Left ventricle myocardium inferior (tissue), 1 donor: ENCODE measurements around the gene BAMBI. TPM values are rescaled to one million over a fixed set of nuclear protein-coding genes. Genes with fewer than 3 reads are reported as not detected.

ENCODE experiments used
- DNase-seq: peaks from one replicate; pipeline ENCODE4 v3.0.0-alpha.2; 2020
- H3K27ac ChIP-seq: fragments of 200-600 bp; replicated peaks from 2 replicates; pipeline ENCODE4 v1.8.0; 2021
- H3K27me3 ChIP-seq: fragments of 200-600 bp; 2 replicates; pipeline ENCODE4 v1.8.0; 2021; ENCODE audit warnings: low read depth
- H3K36me3 ChIP-seq: fragments of 200-600 bp; 2 replicates; pipeline ENCODE4 v1.8.0; 2021
- H3K4me1 ChIP-seq: fragments of 200-600 bp; 2 replicates; pipeline ENCODE4 v1.8.0; 2021
- H3K4me3 ChIP-seq: fragments of 200-600 bp; 2 replicates; pipeline ENCODE4 v1.8.0; 2021; ENCODE audit warnings: mild to moderate bottlenecking, moderate library complexity
- H3K9me3 ChIP-seq: fragments of 200-600 bp; replicated peaks from 2 replicates; pipeline ENCODE4 v1.8.0; 2021
- CTCF ChIP-seq: fragments of 200-600 bp; IDR thresholded peaks from 2 replicates; pipeline ENCODE4 v1.8.0; 2021; ENCODE audit warnings: antibody characterized with exemption, mild to moderate bottlenecking, borderline replicate concordance
- intact Hi-C: fragments of 100-400 bp; cut with micrococcal nuclease; formaldehyde crosslinking; loops from one replicate; pipeline ENCODE4 v1.11.0; 2022
- total RNA-seq: library from RNA; stranded (reverse); fragmentation: NEBNext Ultra II Directional; extraction: Animal tissue kit (Norgen Biotek cat#: 25700); gene quantifications from one replicate; pipeline ENCODE4 v1.2.1, GENCODE V29; 2021
- donor health status: DM: no; HTN: yes; CAD: no; lungs with severe emphysema.

The BAMBI gene
- total RNA-seq, 1 donor from 2014 or later, result 15.4 TPM

GRCh38 chr10:28711776-28712175 is 34.5 kb downstream of the BAMBI start:
- no peak for TF ChIP-seq CTCF
- Histone ChIP-seq H3K9me3 (no peaks in the 10 kb centered on the region), H3K36me3 (no peaks in the 10 kb centered on the region), H3K4me3 (no peak overlapping the region), H3K4me1 (peaks cover 13% of the 10 kb centered on the region), H3K27me3 (no peaks in the 10 kb centered on the region), H3K27ac (no peak overlapping the region)
- no peak for DNase-seq
- intact Hi-C loops, result no loop called here

DNA sequence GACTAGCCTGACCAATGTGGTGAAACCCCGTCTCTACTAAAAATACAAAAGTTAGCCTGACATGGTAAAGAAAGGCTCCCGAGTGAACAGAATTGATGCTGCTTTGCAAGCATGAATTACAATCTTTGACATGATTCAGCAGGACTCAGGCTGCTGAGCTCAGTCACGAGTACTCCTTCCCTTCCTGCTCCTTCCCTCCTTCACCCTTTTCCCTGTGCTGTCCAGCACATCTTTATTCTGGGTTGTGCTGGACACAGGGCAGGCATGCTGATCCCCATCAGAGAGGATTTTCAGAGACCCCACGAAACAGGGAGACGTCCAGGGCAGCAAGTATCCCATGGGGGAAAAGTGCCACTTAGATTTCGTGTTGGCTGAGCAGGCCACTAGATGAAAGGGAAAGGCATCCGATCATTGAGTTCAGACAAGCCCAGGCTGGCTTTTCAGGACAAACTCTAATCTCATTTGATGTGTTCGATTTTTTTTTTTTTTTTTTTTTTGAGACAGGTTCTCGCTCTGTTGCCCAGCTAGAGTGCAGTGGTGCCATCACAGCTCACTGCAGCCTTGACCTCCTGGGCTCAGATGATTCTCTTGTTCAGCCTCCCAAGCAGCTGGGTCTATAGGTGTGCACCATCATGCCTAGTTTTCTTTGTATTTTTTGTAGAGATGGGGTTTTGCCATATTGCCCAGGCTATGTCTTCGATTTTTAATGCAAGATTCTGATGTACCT is 36.5 kb downstream of the BAMBI start:
- Histone ChIP-seq H3K27ac (no peak overlapping the region), H3K9me3 (no peaks in the 10 kb centered on the region), H3K27me3 (no peaks in the 10 kb centered on the region), H3K36me3 (no peaks in the 10 kb centered on the region), H3K4me3 (no peak overlapping the region), H3K4me1 (peaks cover 13% of the 10 kb centered on the region)
- TF ChIP-seq CTCF, result no peak
- no peak for DNase-seq
- intact Hi-C loops, result no loop called here

DNA sequence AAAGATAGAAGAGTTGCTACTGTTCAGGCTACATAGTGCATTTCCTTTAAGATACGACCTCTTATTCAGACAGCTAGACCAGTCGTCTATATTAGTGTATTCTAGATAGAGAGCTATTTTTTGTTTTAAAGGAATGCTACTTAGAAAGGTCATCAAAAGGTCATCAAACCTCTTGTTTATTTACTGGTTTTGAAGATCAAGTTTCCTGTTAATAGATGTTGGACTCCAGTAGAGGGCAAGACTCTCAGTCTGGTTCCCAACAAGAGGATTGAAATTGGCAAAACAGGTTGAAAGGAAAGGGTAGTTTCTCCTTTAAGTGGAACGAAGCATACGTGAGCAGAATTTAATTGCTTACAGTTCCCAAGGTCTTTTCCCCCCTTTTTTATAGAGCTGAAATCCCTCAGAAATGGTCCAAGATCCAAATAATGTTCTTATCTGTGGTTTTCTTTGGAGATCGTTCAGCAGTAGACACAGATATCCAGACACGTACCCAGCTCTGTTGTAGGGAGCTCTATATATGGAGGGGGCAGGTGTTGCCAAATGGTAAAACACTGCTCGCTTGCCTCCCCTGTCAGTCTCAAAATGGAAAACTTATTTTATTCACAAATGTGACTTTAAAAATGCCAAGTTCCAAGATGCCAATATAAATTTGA is 37.2 kb downstream of the BAMBI start:
- DNase-seq, result no peak
- no peak overlapping the region for H3K27ac ChIP-seq
- H3K4me3 ChIP-seq, result peak overlapping the region; percentile 24
- H3K36me3 ChIP-seq, result no peaks in the 10 kb centered on the region
- no peak for TF ChIP-seq CTCF
- no peaks in the 10 kb centered on the region for H3K27me3 ChIP-seq
- intact Hi-C loops, result no loop called here
- peaks cover 13% of the 10 kb centered on the region for H3K4me1 ChIP-seq
- no peaks in the 10 kb centered on the region for H3K9me3 ChIP-seq

- Histone ChIP-seq H3K9me3 (no peaks in the 10 kb centered on the region), H3K4me3 (no peak overlapping the region), H3K27me3 (no peaks in the 10 kb centered on the region), H3K27ac (no peak overlapping the region), H3K4me1 (peaks cover 7% of the 10 kb centered on the region), H3K36me3 (no peaks in the 10 kb centered on the region)
- intact Hi-C loops, result no loop called here
- no peak for DNase-seq
- no peak for TF ChIP-seq CTCF
Observed at GRCh38 chr10:28715246-28715645, 37.9 kb downstream of the BAMBI start.

DNA sequence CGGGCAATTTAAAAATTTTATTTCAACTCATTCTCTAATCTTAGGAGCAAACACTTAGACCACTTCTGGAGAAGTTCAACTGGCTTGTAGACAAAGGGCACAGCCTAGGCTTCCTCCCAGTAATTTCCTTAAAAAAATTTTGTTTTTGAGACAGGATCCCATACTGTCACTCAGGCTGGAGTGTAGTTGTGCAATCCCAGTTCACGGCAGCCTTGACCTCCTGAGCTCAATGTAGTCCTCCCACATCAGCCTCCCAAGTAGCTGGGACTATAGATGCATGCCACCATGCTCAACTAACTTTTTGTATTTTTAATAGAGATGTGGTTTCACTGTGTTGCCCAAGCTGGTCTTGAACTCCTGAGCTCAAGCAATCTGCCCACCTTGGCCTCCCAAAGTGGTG is 38.4 kb downstream of the BAMBI start:
- Histone ChIP-seq H3K4me1 (peaks cover 4% of the 10 kb centered on the region), H3K27ac (no peak overlapping the region), H3K4me3 (no peak overlapping the region), H3K9me3 (no peaks in the 10 kb centered on the region), H3K36me3 (no peaks in the 10 kb centered on the region), H3K27me3 (peaks cover 3% of the 10 kb centered on the region)
- intact Hi-C loops, result no loop called here
- TF ChIP-seq CTCF, result no peak
- no peak for DNase-seq
